Measurements from ENCODE around the gene RAB30. TPM values are rescaled to one million over a fixed set of nuclear protein-coding genes. Genes with fewer than 3 reads are reported as not detected.
A peak's percentile ranks its signal among the peaks of the same experiment; 100 is the strongest.

Gene RAB30
- polyA plus RNA-seq, 3 donors: 0.11 to 0.67 (median 0.54) TPM

- intact Hi-C loops (cut with micrococcal nuclease): no loop called here
- Histone ChIP-seq H2AFZ (ENCODE audit: insufficient read depth, low read depth, low read length, poor library complexity, severe bottlenecking) (no peak overlapping the region), H3K27ac (ENCODE audit: low read depth in 1 of 2, low read length in 2 of 2) (no peak overlapping the region), H3K27me3 (ENCODE audit: control insufficient read depth in 2 of 2, insufficient read depth in 2 of 2, low read length in 2 of 2) (no peaks in the 10 kb centered on the region), H4K20me1 (ENCODE audit: insufficient read depth, low read length) (no peaks in the 10 kb centered on the region), H3K9me3 (replicated peaks in 1 of 2; ENCODE audit: control insufficient read depth in 1 of 2, insufficient read depth in 1 of 2, low read length in 2 of 2) (peaks cover 0 to 4% of the 10 kb centered on the region in 2 donors), H3K9ac (ENCODE audit: insufficient read depth, low read length, poor library complexity, severe bottlenecking) (no peak overlapping the region), H3K79me2 (ENCODE audit: insufficient read depth, low read length) (no peaks in the 10 kb centered on the region), H3K4me2 (replicated peaks; ENCODE audit: extremely low read depth, low read length, poor library complexity, severe bottlenecking) (no peak overlapping the region), H3K4me3 (replicated peaks in 1 of 3; ENCODE audit: low read depth in 2 of 3, low read length in 3 of 3) (no peak overlapping the region), H3K36me3 (replicated peaks in 1 of 2; ENCODE audit: control insufficient read depth in 1 of 2, insufficient read depth in 2 of 2, low read length in 2 of 2) (peaks cover 24 to 31% of the 10 kb centered on the region in 2 donors), H3K4me1 (ENCODE audit: control insufficient read depth in 1 of 2, insufficient read depth in 2 of 2, low read length in 2 of 2) (no peaks in the 10 kb centered on the region)
- Mint-ChIP-seq H3K27ac (no peak overlapping the region), H3K36me3 (peaks cover 35 to 36% of the 10 kb centered on the region in 2 donors), H3K27me3 (ENCODE audit: low read depth in 3 of 3) (no peaks in the 10 kb centered on the region), H3K4me3 (no peak overlapping the region), H3K9me3 (peaks cover 0 to 23% (median 2%) of the 10 kb centered on the region in 7 donors), H3K4me1 (no peaks in the 10 kb centered on the region)
- no peak for DNase-seq
- WGBS (ENCODE audit: insufficient coverage): no CpG with 5 or more reads among the region's 2 CpGs
- TF ChIP-seq CTCF (IDR thresholded peaks at IDR 0.05): no peak
These were observed 134.1 kb downstream of the RAB30 start for GRCh38 chr11:82937554-82937953.

GRCh38 chr11:82936261-82936660 lies 135.4 kb downstream of the RAB30 start:
- Histone ChIP-seq H3K27ac (ENCODE audit: low read depth in 1 of 2, low read length in 2 of 2) (no peak overlapping the region), H3K4me1 (ENCODE audit: control insufficient read depth in 1 of 2, insufficient read depth in 2 of 2, low read length in 2 of 2) (no peaks in the 10 kb centered on the region), H3K79me2 (ENCODE audit: insufficient read depth, low read length) (no peaks in the 10 kb centered on the region), H3K9ac (ENCODE audit: insufficient read depth, low read length, poor library complexity, severe bottlenecking) (no peak overlapping the region), H3K9me3 (replicated peaks in 1 of 2; ENCODE audit: control insufficient read depth in 1 of 2, insufficient read depth in 1 of 2, low read length in 2 of 2) (no peaks in the 10 kb centered on the region), H4K20me1 (ENCODE audit: insufficient read depth, low read length) (no peaks in the 10 kb centered on the region), H3K36me3 (replicated peaks in 1 of 2; ENCODE audit: control insufficient read depth in 1 of 2, insufficient read depth in 2 of 2, low read length in 2 of 2) (peaks cover 37 to 44% of the 10 kb centered on the region in 2 donors), H3K4me2 (replicated peaks; ENCODE audit: extremely low read depth, low read length, poor library complexity, severe bottlenecking) (no peak overlapping the region), H3K27me3 (ENCODE audit: control insufficient read depth in 2 of 2, insufficient read depth in 2 of 2, low read length in 2 of 2) (no peaks in the 10 kb centered on the region), H2AFZ (ENCODE audit: insufficient read depth, low read depth, low read length, poor library complexity, severe bottlenecking) (no peak overlapping the region), H3K4me3 (replicated peaks in 1 of 3; ENCODE audit: low read depth in 2 of 3, low read length in 3 of 3) (no peak overlapping the region)
- DNase-seq: no peak
- peaks cover 48 to 49% of the 10 kb centered on the region in 2 donors for H3K36me3 Mint-ChIP-seq
- TF ChIP-seq CTCF (IDR thresholded peaks at IDR 0.05): no peak
- H3K9me3 Mint-ChIP-seq: peaks cover 0 to 16% (median 0%) of the 10 kb centered on the region in 7 donors
- intact Hi-C loops (cut with micrococcal nuclease): no loop called here
- H3K27ac Mint-ChIP-seq: peak overlapping the region in 1 of 7 donors; percentile 6
- no CpG with 5 or more reads among the region's 3 CpGs for WGBS (ENCODE audit: insufficient coverage)
- H3K4me3 Mint-ChIP-seq: no peak overlapping the region
- H3K4me1 Mint-ChIP-seq: no peaks in the 10 kb centered on the region
- H3K27me3 Mint-ChIP-seq (ENCODE audit: low read depth in 3 of 3): no peaks in the 10 kb centered on the region

Measured in CD14-positive monocyte (primary cell).